Vagina (tissue), 2 donors: Measurements from ENCODE around the gene HECTD4. TPM values are rescaled to one million over a fixed set of nuclear protein-coding genes. Genes with fewer than 3 reads are reported as not detected.

Experiments
- DNase-seq, 2 donors: peaks; one replicate each; pipeline ENCODE4 v3.0.0-alpha.2; 2017; ENCODE audit errors: extremely low spot score in 2 of 2
- H3K27ac ChIP-seq: fragments of 200-600 bp; sonication (generic); one replicate; pipeline ENCODE4 v1.5.1; 2019
- H3K27me3 ChIP-seq: fragments of 200-600 bp; sonication (generic); one replicate; pipeline ENCODE4 v1.5.1; 2019
- H3K36me3 ChIP-seq, 2 donors: fragments of 200-600 bp; sonication (generic); one replicate each; pipeline ENCODE4 v1.5.1; 2017 to 2019
- H3K4me1 ChIP-seq: fragments of 200-600 bp; sonication (generic); one replicate; pipeline ENCODE4 v1.5.1; 2019
- H3K4me3 ChIP-seq, 2 donors: fragments of 200-600 bp; sonication (generic); 1 replicate in 1 of 2; 2 replicates in 1 of 2; pipeline ENCODE4 v1.5.1; 2016 to 2019
- H3K9me3 ChIP-seq: fragments of 200-600 bp; sonication (generic); one replicate; pipeline ENCODE4 v1.5.1; 2019
- POLR2A ChIP-seq, 2 donors: fragments of 450-650 bp; IDR thresholded peaks; one replicate each; pipeline ENCODE4 v1.6.1; 2017; ENCODE audit warnings: antibody characterized with exemption in 2 of 2, mild to moderate bottlenecking in 2 of 2, moderate library complexity in 2 of 2
- POLR2AphosphoS5 ChIP-seq, 2 donors: sonication (generic); formaldehyde crosslinking; IDR thresholded peaks; one replicate each; pipeline ENCODE4 v1.9.0; 2017; ENCODE audit warnings: antibody characterized with exemption in 2 of 2, mild to moderate bottlenecking in 2 of 2, low read depth in 1 of 2; ENCODE audit not compliant: insufficient read depth in 1 of 2
- intact Hi-C: fragments of 100-400 bp; cut with DNase I; formaldehyde crosslinking; loops from one replicate; pipeline ENCODE4 v1.15.1; 2023
- total RNA-seq: library from RNA; depleted of rRNA; stranded (reverse); fragments of >200 nt; gene quantifications from one replicate; pipeline ENCODE4 v1.2.3, GENCODE V29; 2016
- TF ChIP-seq, protein P1 (sequence below), 3 experiments: fragments of 450-650 bp in 2 of 3; fragments of 200-600 bp in 1 of 3; sonication (generic) in 1 of 3; IDR thresholded peaks; one replicate each; pipeline ENCODE4 v1.5.1; 2017 to 2019; ENCODE audit warnings: antibody characterized with exemption in 3 of 3, mild to moderate bottlenecking in 2 of 3, moderate library complexity in 2 of 3

Gene HECTD4
- total RNA-seq, 1 donor from 2014 or later = 79.6 TPM

DNA sequence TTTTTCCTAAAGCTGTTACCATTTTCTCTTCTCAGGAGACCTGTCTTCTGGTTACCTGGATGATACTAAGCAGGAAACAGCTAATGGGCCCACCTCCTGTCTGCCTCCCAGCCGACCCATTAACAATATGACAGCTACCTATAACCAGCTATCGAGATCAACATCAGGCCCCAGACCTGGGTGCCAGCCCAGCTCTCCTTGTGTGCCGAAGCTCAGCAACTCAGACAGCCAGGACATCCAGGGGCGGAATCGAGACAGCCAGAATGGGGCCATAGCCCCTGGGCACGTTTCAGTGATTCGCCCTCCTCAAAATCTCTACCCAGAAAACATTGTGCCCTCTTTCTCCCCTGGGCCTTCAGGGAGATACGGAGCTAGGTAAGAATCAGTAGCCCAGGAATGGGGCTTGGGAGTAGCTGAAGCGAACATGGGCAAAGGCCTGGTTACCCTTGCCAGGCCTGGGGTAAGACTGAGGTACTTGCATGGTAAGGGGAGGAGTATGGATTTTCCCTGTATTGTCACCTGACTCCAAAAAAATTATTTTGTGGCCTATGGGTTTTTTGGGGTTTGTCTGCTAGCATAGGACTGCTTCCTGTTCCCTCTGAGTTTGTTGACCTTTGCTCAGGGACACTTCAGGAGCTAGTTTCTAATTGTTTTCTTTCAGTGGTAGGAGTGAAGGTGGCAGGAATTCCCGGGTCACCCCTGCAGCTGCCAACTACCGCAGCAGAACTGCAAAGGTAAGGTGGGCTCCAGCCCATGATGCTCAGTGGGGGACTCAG, 230.3 kb downstream of the HECTD4 start:
- peaks cover 0 to 67% of the 10 kb centered on the region in 2 donors for H3K36me3 ChIP-seq
- H3K4me3 ChIP-seq = no peak overlapping the region
- TF ChIP-seq POLR2A (IDR thresholded peaks at IDR 0.05) (no peak), POLR2AphosphoS5 (IDR thresholded peaks at IDR 0.05; ENCODE audit: insufficient read depth in 1 of 2, low read depth in 1 of 2) (no peak)
- TF ChIP-seq, protein P1, sequence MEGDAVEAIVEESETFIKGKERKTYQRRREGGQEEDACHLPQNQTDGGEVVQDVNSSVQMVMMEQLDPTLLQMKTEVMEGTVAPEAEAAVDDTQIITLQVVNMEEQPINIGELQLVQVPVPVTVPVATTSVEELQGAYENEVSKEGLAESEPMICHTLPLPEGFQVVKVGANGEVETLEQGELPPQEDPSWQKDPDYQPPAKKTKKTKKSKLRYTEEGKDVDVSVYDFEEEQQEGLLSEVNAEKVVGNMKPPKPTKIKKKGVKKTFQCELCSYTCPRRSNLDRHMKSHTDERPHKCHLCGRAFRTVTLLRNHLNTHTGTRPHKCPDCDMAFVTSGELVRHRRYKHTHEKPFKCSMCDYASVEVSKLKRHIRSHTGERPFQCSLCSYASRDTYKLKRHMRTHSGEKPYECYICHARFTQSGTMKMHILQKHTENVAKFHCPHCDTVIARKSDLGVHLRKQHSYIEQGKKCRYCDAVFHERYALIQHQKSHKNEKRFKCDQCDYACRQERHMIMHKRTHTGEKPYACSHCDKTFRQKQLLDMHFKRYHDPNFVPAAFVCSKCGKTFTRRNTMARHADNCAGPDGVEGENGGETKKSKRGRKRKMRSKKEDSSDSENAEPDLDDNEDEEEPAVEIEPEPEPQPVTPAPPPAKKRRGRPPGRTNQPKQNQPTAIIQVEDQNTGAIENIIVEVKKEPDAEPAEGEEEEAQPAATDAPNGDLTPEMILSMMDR (IDR thresholded peaks at IDR 0.05) = no peak
- no peaks in the 10 kb centered on the region for H3K27me3 ChIP-seq
- no peaks in the 10 kb centered on the region for H3K9me3 ChIP-seq
- DNase-seq = no peak
- intact Hi-C loops = no loop called here
- H3K27ac ChIP-seq = no peak overlapping the region
- no peaks in the 10 kb centered on the region for H3K4me1 ChIP-seq

DNA sequence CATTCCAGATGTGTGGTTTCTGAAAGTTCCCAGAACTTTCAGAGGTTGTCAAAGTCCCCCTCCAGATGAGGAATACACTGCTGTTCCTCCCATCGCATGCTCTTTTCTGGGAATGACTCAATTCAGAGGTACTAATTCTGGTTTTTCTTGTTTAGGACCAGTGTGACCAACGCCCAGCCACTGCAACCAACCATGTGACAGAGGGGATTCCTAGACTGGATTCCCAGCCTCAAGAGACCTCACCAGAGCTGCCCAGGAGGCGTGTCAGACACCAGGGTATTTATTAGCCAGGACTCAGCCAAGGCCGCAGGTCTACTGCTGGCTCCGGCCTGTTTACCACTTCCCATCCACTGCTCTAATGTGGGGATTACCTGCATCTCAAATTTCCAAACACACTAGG, 232.6 kb downstream of the HECTD4 start:
- Histone ChIP-seq H3K27me3 (no peaks in the 10 kb centered on the region), H3K9me3 (no peaks in the 10 kb centered on the region), H3K36me3 (peaks cover 0 to 86% of the 10 kb centered on the region in 2 donors), H3K4me3 (no peak overlapping the region), H3K27ac (no peak overlapping the region), H3K4me1 (no peaks in the 10 kb centered on the region)
- TF ChIP-seq, protein P1 (IDR thresholded peaks at IDR 0.05) = no peak
- TF ChIP-seq POLR2A (IDR thresholded peaks at IDR 0.05) = no peak
- TF ChIP-seq POLR2AphosphoS5 (IDR thresholded peaks at IDR 0.05; ENCODE audit: insufficient read depth in 1 of 2, low read depth in 1 of 2) = peak in 1 of 2 donors; percentile 62
- intact Hi-C loops = no loop called here
- no peak for DNase-seq

DNA sequence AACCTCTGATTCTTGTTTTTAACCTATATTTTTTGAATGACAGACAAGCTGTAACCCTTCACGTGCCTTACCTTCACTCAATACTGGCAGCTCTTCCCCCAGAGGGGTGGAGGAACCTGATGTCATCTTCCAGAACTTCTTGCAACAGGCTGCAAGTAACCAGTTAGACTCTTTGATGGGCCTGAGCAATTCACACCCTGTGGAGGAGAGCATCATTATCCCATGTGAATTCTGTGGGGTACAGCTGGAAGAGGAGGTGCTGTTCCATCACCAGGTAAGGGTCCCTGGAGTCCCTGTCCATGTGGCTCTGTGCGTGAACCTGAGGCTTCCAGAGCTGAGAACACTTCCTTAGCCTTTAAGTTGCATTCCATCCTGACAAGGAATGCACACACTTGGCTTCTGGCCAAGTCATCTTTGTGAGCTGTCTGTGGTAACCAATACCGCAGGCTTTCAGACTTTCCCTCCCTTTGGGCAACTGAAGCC, 234.2 kb downstream of the HECTD4 start:
- no peak overlapping the region for H3K27ac ChIP-seq
- no peaks in the 10 kb centered on the region for H3K27me3 ChIP-seq
- no peak overlapping the region for H3K4me3 ChIP-seq
- TF ChIP-seq POLR2AphosphoS5 (IDR thresholded peaks at IDR 0.05; ENCODE audit: insufficient read depth in 1 of 2, low read depth in 1 of 2) = no peak
- no peak for TF ChIP-seq POLR2A (IDR thresholded peaks at IDR 0.05)
- TF ChIP-seq, protein P1 (IDR thresholded peaks at IDR 0.05) = no peak
- H3K4me1 ChIP-seq = no peaks in the 10 kb centered on the region
- no peak for DNase-seq
- no peaks in the 10 kb centered on the region for H3K9me3 ChIP-seq
- intact Hi-C loops = no loop called here
- peaks cover 0 to 89% of the 10 kb centered on the region in 2 donors for H3K36me3 ChIP-seq

DNA sequence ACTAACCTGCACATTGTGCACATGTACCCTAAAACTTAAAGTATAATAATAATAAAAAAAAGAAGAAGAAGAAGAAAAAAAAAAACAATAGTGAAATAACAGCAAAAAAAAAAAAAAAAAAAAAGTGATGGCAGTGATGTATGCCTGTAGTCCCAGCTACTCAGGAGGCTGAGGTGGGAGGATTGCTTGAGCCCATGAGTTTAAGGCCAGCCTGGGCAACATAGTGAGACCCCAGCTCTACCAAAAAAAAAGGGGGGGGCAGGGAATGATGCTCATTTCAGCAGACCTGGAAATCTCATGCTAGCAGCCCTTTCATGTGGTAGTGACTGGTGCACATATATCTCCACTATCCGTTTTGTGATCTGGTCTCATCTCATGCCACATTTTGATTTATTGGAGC, 236.1 kb downstream of the HECTD4 start:
- intact Hi-C loops = no loop called here

More for the DNA sequence above, 236.1 kb downstream of the HECTD4 start:
- no peaks in the 10 kb centered on the region for H3K4me1 ChIP-seq
- TF ChIP-seq POLR2A (IDR thresholded peaks at IDR 0.05) = no peak
- TF ChIP-seq POLR2AphosphoS5 (IDR thresholded peaks at IDR 0.05; ENCODE audit: insufficient read depth in 1 of 2, low read depth in 1 of 2) = no peak
- TF ChIP-seq, protein P1 (IDR thresholded peaks at IDR 0.05) = no peak
- peaks cover 0 to 89% of the 10 kb centered on the region in 2 donors for H3K36me3 ChIP-seq
- DNase-seq = no peak
- no peak overlapping the region for H3K4me3 ChIP-seq
- no peaks in the 10 kb centered on the region for H3K9me3 ChIP-seq
- H3K27me3 ChIP-seq = no peaks in the 10 kb centered on the region
- H3K27ac ChIP-seq = no peak overlapping the region
